Measurements from ENCODE around the gene SLC12A6.

GRCh38 chr15:34370643-34371042, 33.1 kb upstream of the SLC12A6 start:
- TF ChIP-seq CTCF (tag by site-specific recombination; IDR thresholded peaks at IDR 0.05) (no peak), TCF7L2 (IDR thresholded peaks at IDR 0.05; ENCODE audit: borderline replicate concordance, low read depth, low read length) (no peak), ZNF133 (tag by site-specific recombination; IDR thresholded peaks at IDR 0.05) (no peak), KLF10 (tag by site-specific recombination; IDR thresholded peaks at IDR 0.05) (no peak), SP3 (tag by site-specific recombination; IDR thresholded peaks at IDR 0.05) (no peak), ZNF843 (tag by site-specific recombination; IDR thresholded peaks at IDR 0.05) (no peak), ZNF146 (tag by site-specific recombination; IDR thresholded peaks at IDR 0.05) (no peak), ZNF629 (tag by site-specific recombination; IDR thresholded peaks at IDR 0.05) (no peak), ZSCAN16 (tag by site-specific recombination; IDR thresholded peaks at IDR 0.05) (no peak), ZBTB8A (tag by site-specific recombination; IDR thresholded peaks at IDR 0.05) (no peak), KLF16 (tag by site-specific recombination; IDR thresholded peaks at IDR 0.05) (no peak), ZNF549 (tag by site-specific recombination; IDR thresholded peaks at IDR 0.05) (no peak)
- TF ChIP-seq, protein P1, sequence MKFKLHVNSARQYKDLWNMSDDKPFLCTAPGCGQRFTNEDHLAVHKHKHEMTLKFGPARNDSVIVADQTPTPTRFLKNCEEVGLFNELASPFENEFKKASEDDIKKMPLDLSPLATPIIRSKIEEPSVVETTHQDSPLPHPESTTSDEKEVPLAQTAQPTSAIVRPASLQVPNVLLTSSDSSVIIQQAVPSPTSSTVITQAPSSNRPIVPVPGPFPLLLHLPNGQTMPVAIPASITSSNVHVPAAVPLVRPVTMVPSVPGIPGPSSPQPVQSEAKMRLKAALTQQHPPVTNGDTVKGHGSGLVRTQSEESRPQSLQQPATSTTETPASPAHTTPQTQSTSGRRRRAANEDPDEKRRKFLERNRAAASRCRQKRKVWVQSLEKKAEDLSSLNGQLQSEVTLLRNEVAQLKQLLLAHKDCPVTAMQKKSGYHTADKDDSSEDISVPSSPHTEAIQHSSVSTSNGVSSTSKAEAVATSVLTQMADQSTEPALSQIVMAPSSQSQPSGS (tag by site-specific recombination; IDR thresholded peaks at IDR 0.05; ENCODE audit: low read depth) = no peak
